Measurements from ENCODE around the gene AP3S2.

DNA sequence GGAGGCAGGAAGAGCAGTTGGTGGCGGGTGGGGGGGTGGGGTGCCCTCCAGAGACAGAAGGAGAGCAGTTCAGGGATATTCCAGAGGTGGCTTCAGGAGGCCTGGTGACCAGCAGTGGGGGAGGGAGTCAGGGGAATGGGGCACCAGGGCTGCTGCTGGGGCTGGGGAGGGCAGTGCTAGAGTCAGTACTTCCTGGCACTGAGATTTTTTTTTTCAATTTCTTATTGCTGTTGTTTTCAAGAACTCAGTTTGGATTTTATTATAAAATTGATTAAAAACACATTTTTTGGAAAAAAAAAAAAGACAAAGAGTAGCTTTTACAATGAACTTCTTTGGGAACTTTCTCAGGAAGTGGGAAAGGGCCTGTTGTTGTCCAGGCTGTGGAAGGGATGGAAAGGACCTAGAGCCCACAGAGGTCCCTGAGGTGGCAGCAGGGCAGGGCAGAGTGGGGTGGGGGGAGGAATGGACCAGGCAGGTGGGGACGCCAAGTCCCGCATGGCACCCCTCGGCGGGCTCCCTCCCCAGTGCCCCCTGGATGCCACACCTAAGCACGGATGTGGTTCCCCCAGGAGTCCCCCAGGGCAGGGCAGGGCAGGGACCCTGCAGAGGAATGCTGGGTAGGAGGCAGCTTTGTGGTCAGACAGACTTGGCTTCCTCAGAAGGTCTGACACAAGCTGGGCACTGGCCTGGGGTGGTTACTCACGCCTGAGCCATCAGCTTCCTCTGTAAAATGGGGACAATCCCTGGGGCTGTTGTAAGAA, 70.7 kb downstream of the AP3S2 start:
- TF ChIP-seq CTCF (IDR thresholded peaks at IDR 0.05) (no peak), POLR2A (IDR thresholded peaks at IDR 0.05) (no peak)
